Measurements from ENCODE around the gene KDM2B. TPM values are rescaled to one million over a fixed set of nuclear protein-coding genes. Genes with fewer than 3 reads are reported as not detected.
"Not testable (repeated sequence)": the region's sequence is repeated elsewhere in the genome, so short reads cannot be mapped to it uniquely, and the experiment has no call there.

Gene KDM2B
- total RNA-seq, 2 donors from 2014 or later: 14.7 to 24.5 TPM

GRCh38 chr12:121392325-121392716, 188.5 kb downstream of the KDM2B start:
- H3K4me3 ChIP-seq: no peak overlapping the region

GRCh38 chr12:121391619-121392324, 189.1 kb downstream of the KDM2B start:
- intact Hi-C loops (cut with DNase I): no loop called here
- no peak overlapping the region for H3K27ac ChIP-seq
- no peak for DNase-seq
- no peaks in the 10 kb centered on the region for H3K9me3 ChIP-seq
- no peaks in the 10 kb centered on the region for H3K27me3 ChIP-seq
- no peaks in the 10 kb centered on the region for H3K4me1 ChIP-seq
- no peaks in the 10 kb centered on the region for H3K36me3 ChIP-seq
- H3K9ac ChIP-seq (ENCODE audit: low read depth in 2 of 2, low read length in 2 of 2): no peak overlapping the region
- no peak overlapping the region for H3K4me3 ChIP-seq
- TF ChIP-seq CTCF (IDR thresholded peaks at IDR 0.05): no peak

More at GRCh38 chr12:121392325-121392716, 188.5 kb downstream of the KDM2B start:
- intact Hi-C loops (cut with DNase I): no loop called here
- Histone ChIP-seq H3K9ac (ENCODE audit: low read depth in 2 of 2, low read length in 2 of 2) (no peak overlapping the region), H3K4me1 (no peaks in the 10 kb centered on the region), H3K27ac (no peak overlapping the region), H3K27me3 (no peaks in the 10 kb centered on the region), H3K9me3 (no peaks in the 10 kb centered on the region), H3K36me3 (no peaks in the 10 kb centered on the region)
- no peak for TF ChIP-seq CTCF (IDR thresholded peaks at IDR 0.05)
- DNase-seq: no peak

- intact Hi-C loops (cut with DNase I): no loop called here
- DNase-seq: no peak
- Histone ChIP-seq H3K4me3 (no peak overlapping the region), H3K9ac (ENCODE audit: low read depth in 2 of 2, low read length in 2 of 2) (no peak overlapping the region), H3K27me3 (no peaks in the 10 kb centered on the region), H3K27ac (no peak overlapping the region), H3K36me3 (no peaks in the 10 kb centered on the region), H3K4me1 (no peaks in the 10 kb centered on the region), H3K9me3 (no peaks in the 10 kb centered on the region)
- no peak for TF ChIP-seq CTCF (IDR thresholded peaks at IDR 0.05)
Observed at GRCh38 chr12:121390856-121391255, 190.0 kb downstream of the KDM2B start.

- no peak overlapping the region for H3K27ac ChIP-seq
- TF ChIP-seq CTCF (IDR thresholded peaks at IDR 0.05): no peak
- H3K36me3 ChIP-seq: no peaks in the 10 kb centered on the region
Observed at GRCh38 chr12:121388421-121388981, 192.3 kb downstream of the KDM2B start.

GRCh38 chr12:121384891-121385290, 195.9 kb downstream of the KDM2B start:
- H3K4me3 ChIP-seq; intact Hi-C loops (cut with DNase I); H3K9me3 ChIP-seq; H3K36me3 ChIP-seq; H3K4me1 ChIP-seq; DNase-seq; H3K27ac ChIP-seq; H3K27me3 ChIP-seq; H3K9ac ChIP-seq (ENCODE audit: low read depth in 2 of 2, low read length in 2 of 2): not testable (repeated sequence)

More at GRCh38 chr12:121388421-121388981, 192.3 kb downstream of the KDM2B start:
- Histone ChIP-seq H3K9me3 (no peaks in the 10 kb centered on the region), H3K9ac (ENCODE audit: low read depth in 2 of 2, low read length in 2 of 2) (no peak overlapping the region), H3K27me3 (no peaks in the 10 kb centered on the region), H3K4me3 (no peak overlapping the region), H3K4me1 (no peaks in the 10 kb centered on the region)
- intact Hi-C loops (cut with DNase I): no loop called here
- no peak for DNase-seq

- intact Hi-C loops (cut with DNase I): no loop called here
- DNase-seq: no peak
- no peak for TF ChIP-seq CTCF (IDR thresholded peaks at IDR 0.05)
Observed at GRCh38 chr12:121383601-121384021, 197.2 kb downstream of the KDM2B start.

More at GRCh38 chr12:121383601-121384021, 197.2 kb downstream of the KDM2B start:
- no peaks in the 10 kb centered on the region for H3K4me1 ChIP-seq
- H3K4me3 ChIP-seq: no peak overlapping the region
- H3K27me3 ChIP-seq: no peaks in the 10 kb centered on the region
- no peak overlapping the region for H3K27ac ChIP-seq
- no peaks in the 10 kb centered on the region for H3K9me3 ChIP-seq
- H3K9ac ChIP-seq (ENCODE audit: low read depth in 2 of 2, low read length in 2 of 2): no peak overlapping the region
- H3K36me3 ChIP-seq: no peaks in the 10 kb centered on the region
